T-helper 1 cell (primary cell): Measurements from ENCODE around the gene PFDN6.
A peak's percentile ranks its signal among the peaks of the same experiment; 100 is the strongest.

Experiments used
- DNase-seq, 5 donors: peaks; one replicate each; pipeline ENCODE4 v3.0.0-alpha.2; 2012 to 2020

The PFDN6 gene

DNA sequence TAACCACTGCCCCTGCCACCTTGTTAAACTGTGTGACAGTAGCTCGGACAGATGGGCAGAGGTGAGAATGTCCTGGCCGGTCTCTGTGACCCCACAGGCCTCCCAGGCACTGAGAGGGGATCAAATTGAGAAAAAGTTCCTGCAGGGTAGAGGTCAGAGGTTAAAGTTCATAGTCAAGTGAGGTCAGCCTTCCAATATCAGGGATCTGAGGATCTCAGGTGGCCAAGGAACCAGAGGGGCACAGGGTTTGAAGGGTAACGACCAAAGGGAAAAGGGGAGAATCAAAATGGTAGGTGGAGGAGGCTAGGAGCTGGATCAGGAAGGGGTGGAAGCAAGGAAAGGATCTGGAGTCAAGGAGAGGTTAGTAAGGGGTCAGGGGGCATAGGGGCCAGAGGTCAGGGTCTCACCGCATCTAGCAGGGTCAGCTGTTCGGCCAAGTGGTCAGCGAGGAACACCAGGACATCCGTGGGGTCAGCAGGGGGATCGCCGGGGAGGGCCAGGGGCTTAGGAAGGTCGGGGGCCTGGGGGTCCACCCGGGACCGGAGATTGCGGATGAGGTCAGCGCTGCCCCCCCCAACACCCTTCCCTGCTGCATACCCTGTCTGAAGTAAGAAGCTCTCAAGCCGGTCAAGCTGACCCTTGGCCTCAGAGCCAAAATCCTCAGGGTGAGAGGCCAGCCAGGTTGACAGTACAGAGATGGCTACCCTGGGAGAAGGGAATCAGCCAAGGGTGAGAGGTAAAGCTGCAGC lies 6.4 kb downstream of the PFDN6 start:
- no peak for DNase-seq

DNA sequence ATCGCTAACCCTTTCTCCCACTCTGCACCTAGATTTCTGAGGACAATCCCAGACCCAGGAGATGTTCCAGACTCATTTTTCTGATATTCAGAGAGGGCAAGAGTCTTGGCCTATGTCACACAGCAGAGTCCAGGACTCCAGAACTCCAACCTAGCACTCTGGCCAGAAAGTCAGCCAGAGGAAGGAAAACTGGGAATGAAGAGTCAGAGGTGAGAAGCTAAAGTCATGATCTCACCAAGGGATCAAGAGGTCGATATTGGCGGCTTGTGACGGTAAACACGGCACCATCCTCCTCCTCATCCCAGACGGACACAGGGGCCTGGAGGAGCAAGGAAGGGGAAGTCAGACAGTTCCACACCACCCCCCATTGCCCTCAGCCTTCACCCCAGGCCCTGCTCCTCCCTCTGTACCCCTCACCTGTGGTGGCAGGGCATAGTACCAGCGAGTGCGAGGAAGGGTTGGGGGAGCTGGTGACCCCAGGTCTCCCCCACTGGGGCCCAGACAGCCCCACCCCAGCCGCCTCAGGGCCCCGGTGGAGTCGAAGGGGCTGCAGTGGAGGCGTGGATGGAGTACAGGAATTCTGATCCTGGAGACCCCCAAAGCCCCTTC lies 7.5 kb downstream of the PFDN6 start:
- DNase-seq: no peak

DNA sequence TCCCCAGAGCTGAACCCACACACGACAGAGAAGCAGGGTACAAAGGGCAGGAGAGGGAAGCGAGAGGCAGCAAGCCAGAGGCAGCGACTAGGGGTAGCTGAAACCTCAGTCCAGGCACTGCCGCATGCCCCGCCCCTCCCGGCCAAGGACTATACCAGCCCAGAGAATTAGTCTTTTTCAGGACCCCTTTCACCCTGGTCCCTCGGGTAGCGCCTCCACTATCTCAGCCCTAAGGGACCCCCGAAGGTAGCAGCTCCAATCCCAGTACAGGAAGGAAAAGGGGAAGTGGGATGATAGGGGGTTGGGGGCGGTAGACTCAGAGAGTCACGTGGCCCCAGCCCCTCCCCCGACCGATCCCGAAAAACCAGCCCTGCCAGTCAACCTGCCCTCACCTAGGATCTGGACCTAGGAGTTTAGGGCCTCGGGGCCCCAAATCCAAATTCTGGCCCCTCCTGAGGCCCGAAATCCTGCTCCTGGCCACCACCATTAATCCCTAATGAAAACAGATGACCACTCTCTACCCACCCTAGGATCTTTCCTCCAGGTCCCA lies 8.1 kb downstream of the PFDN6 start:
- DNase-seq: no peak

DNA sequence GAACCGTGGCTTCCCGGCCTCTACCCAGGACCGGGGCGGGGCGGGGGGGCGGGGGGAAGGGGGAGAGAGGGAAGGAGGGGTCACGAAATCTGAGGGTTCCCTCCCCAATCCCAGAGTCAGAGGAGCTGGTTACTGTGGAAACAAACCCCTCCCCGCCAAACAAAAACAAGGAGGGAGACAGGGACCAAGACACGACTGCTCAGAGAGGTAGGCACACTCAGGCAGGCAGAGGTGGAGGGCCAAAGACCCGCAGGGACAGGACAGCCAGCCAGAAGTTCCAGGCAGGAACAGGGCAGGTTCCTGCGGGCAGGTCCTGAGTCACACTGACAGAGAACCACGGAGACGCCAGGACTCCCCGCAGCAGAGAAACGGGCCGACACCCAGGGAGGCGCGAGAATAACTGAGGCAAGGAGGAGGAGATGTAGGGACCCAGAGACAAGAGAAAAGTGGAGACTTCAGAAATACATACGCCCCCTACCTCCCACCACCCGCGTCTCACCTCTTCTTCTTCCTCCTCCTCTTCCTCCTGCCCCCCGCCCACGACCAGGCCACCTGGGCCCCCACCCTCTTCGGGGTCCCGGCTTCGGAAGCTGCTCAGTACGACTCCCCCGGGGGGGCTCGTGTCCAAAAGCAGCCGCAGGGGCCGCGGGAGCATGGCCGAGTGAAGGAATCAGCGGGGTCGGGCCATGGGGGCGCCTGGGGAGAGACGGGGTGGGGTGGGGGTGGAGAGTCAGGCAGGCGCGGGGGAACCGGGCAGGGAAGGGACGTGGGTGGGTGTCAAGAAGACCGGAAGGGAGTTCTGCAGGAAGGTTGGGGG lies 8.8 kb downstream of the PFDN6 start:
- DNase-seq: peak in 4 of 5 donors; percentile 59 to 70 (median 66)

DNA sequence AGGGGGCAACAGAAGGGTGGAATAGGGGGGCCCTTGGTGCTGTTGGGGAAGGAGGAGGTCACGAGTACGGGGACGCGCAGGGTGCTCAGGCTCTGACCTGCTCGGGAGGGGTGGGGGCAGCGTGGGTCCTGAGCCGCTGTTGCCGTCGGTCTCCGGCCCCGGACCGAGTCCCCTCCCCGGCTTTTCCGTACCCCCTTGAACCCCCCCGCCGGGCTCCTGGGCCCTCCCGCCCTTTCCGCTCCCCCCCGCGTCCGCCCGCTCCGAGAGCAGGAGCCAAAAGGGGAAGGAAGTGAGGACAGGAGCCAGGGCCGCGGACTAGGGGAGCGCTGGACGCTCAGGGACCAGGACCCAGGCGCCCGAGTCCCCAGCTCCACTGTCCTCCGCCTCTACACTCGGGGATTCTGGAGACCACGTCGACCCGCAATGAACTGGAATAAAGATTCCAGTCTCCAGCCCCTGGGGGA lies 9.4 kb downstream of the PFDN6 start, which contains the start of gene RGL2:
Gene RGL2 (minus strand): TSS at position 170 of the 464 bp plus-strand sequence. CDS start 332 bp downstream, outside the sequence.
- DNase-seq: peak; percentile 51 to 74 (median 58)

DNA sequence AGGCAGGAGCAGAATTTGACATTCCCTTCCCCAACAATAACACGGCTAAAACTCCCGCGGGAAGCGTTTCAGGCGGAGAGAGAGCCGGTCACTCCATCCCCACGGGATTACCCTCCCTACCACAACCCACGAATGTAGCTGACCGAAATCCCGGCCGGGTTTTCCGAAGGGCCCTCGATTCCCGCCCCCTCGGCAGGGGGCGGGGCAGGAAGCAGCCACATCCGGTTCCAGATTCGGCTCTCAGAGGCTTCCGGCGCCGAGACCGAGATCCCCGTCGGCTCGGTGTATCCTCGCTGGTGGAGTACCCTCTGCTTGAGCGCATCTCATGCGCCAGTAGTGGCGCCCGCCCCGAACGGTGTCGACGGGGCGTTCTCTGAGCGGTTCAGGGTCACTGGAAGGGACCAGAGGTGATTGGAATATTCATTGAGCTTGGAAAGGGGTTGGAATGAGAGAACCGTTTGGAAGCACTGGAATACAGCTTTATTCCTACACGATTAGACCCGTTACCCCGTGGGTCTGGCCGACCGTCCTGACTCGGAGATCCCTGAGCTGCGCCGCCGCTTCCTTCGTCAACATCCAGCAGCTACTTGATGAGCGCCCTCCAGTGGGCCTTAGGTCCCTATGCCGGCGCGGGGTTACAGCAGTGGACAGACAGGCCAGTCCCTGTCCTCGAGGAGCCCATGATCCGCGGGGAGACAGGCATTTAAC lies 10.0 kb downstream of the PFDN6 start:
- peak; percentile 88 to 95 (median 90) for DNase-seq

DNA sequence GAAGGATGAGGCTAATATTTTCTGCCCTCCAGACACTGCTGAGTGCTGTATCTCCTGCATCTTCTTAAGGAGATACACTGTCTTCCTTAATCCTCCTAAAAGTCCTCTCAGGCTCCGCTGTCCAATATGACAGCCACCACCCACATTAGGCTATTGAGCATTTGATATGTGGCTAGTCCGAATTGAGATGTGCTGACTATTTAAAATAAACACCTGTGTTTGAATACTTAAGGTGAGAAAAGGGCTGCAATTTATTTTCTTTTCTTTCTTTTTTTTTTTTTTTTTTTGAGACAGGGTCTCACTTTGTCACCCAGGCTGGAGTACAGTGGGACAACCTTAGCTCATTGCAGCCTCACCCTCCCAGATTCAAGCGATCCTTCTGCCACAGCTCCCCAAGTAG lies 12.5 kb downstream of the PFDN6 start:
- no peak for DNase-seq

DNA sequence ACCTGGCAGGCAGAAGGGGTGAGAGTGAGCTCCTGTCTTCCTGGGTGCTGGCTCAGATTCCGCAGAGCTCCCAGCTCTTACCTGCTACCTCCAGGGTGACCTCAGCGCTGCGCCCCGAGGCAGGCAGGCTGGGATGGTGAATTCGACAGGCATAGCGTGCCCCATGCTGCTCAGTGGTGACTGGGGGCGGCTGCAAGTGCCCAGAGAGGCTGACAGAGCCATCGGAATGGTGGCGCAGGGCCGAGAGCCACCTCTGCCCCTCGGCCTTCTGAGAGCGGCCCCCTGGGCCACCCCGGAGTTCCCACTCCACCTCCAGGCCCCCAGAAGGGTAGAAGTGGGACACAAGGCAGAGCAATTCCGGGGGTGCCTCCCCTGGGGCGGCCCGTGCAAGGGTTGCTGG lies 14.8 kb downstream of the PFDN6 start:
- no peak for DNase-seq

DNA sequence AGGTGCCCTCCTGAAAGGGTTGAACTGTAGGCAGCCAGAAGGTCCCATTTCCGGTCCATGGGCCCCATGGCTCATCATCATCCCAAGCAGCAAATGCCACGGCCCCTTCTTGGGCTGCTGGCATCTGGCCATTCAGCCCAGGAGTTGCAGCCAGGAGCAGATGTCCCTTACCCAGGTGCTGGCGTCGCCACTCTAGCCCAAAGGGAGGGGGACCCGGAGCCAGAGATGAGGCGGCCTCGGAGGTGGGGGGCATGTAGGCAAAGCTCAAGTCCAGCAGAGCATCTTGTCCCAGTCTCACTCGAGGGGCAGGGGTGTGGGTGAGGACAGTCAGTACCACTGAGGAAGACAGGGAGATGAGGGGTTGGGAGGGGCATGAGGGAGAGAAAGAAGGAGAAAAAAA lies 15.7 kb downstream of the PFDN6 start:
- DNase-seq: no peak

DNA sequence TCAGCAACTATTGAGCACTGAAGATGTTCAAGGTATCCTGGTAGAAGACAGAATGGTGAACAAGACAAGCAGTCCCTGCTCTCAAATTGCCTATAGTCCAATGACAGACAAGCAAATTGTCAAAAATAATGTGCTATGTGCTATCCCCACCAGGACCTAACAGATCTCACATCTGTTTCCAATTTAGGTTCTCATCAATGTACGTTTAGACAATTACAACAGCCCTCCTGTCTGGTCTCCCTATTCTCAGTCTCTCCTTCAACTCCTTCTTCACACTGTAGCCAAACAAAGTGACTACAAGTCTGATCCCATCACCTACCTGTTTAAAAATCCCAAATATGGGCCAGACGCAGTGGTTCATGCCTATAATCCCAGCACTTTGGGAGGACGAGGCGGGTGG lies 17.0 kb downstream of the PFDN6 start:
- no peak for DNase-seq

DNA sequence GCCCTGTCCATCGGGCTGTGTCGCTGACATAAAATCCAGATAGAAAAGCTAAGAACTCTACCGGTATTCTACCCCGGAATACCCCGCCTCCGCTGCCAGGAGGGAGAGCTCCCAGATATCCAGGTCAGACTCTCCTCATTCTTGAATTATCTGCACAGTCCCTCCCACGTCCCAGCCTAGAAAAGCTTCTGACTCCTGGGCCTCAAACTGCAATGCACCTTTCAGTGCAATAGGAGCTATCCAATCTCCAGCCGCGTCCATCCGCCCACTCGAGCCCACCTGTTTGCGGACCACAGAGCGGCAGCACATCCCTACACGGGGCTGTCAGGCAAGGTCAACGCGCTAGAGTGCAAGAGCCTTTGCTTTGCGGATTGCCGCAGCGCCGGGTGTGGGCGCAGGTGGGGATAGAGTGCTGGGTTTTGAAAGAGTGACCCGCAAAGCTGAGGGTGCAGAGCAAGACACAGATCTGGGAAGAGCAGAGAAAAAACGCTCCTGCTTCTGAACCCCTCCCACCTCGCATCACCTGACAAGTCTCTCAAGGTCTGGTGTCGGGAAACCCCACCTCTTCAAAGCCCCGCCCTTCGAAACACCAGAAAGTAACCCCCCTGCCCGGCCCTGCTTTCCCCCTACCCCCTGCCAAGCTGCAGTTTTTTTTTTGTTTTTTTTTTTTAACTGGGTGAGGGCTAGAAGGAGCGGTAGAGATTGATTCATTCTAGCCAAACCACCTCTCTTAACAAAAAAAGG lies 23.1 kb downstream of the PFDN6 start:
- peak; percentile 79 to 87 (median 84) for DNase-seq

DNA sequence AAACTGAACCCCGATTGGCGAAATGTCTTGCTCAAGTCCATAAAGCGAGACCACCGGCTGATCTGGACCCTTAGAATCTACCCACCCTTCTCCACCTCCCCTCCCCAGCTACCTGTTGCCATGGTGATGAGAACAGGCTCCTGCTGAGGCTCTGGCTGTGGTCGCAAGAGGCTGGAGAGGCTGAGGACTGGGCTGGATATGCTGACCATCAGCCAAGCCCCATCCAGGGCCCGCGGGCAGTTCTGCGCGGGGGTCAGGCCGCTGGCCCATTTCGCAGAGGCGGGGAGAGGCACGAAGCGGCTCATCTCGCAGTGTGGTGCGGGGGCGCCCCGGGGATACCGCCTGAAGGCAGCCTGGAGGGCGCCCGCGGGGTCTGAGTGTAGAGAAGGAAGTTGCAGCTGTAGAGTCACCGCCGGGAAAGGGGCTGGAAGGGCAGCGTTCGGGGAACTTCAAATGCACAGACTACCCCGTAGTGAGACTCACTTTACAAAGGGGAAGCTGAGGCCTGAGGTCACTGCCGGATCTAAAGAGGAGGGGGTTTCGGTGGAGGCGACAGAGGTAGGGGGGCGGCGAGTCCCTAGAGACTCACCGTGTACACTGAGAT lies 23.8 kb downstream of the PFDN6 start:
- DNase-seq: peak in 1 of 5 donors; percentile 21

DNA sequence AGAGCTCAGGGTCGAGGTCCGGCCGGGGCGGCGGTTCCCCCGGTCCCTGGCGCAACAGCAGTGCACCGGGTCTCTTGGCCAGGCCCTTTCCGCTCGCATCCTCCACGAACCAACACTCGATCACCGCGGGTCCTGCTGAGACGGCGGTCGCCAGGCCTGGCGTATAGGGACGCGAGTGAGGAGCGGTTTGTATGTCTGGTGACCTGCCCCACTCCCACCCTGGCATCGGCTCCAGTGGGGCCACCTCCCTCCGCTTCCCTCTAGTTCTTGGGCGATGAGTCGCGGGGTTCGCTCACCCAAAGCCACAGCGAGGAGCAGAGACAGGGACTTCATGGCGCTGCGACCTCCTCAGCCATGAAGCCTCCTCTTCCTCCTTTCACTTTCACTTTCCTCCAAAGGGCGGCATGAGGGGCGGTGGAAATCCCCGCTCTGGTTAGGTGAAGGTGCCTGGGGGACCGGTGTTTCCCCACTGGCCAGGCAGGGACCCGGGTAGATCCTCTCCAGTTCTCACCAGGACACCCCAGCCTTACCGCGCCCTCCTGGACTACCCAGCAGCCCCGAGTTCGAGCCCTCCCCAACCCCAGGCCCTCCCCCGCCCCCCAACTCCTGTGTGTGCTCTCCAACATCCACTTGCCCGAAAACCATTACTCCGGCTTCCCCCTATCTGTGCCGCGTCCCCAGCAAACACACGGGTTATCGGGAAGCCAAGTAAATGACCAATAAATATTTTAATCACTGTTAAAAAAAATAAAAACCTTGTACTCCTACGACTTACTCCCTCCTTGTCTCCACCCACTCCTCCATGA lies 24.5 kb downstream of the PFDN6 start, which contains the start of gene TAPBP:
Gene TAPBP (minus strand): TSS at position 370 of the 806 bp plus-strand sequence. CDS start 37 bp downstream, at position 333.
- DNase-seq: peak; percentile 77 to 86 (median 83)

DNA sequence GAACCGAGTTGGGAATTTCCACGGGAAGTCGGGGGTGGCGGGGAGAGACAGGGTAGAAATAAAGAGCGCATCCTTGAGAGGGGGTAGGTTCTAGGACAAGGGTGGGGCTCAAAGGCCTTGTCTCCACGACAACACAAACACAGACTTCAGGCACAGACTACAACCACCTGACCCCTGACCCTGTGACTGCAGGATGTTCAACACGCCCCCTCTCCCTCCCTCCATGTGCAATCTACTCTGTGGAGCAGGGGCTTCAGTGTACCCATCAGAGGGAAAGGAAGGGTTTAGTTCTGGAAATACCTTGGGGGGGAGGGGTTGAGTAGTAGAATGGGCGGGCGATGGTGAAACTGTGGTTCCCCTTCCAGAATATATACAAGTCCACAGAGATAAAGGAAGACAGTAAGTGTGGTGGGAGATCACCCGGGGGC lies 25.1 kb downstream of the PFDN6 start:
- peak; percentile 65 to 77 (median 73) for DNase-seq

DNA sequence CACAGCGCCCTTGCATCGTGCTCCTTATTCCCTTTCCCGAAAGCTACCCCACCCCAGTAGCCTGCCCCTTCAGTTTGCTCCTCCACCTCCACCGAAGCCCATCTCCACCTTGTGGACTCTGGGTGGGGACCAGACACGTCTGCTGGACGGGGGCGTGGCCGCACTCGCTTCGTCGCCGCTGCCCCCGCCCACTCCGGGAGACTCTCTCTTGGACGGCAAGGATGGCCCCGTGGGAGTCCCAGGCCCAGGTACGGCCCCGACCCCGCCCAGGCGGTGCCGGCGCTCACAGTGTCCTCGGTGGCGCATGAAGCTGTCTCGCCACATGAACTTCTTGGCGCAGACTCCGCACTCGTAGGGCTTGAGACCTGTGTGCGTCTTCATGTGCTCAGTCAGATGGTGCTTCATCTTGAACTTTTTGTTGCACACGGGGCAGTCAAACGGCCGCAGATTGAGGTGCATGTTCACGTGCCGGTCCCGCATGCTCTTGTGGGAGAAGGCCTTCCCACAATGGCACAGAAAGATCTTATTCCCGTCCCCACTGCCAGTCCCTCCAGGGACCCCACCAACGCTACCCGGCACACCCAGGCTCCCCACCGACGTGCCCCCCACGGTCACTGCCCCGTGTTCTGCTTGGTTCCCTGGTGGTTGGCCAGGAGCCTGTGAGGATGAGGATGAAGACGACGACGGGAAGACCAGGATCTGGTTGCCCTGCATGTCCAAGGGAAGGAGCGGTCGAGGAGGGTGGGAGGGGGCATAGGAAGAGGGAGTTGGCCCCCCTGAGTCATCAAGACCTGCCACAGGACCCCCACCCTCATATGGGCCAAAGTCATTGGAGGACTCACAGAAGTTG lies 25.8 kb downstream of the PFDN6 start:
- no peak for DNase-seq

DNA sequence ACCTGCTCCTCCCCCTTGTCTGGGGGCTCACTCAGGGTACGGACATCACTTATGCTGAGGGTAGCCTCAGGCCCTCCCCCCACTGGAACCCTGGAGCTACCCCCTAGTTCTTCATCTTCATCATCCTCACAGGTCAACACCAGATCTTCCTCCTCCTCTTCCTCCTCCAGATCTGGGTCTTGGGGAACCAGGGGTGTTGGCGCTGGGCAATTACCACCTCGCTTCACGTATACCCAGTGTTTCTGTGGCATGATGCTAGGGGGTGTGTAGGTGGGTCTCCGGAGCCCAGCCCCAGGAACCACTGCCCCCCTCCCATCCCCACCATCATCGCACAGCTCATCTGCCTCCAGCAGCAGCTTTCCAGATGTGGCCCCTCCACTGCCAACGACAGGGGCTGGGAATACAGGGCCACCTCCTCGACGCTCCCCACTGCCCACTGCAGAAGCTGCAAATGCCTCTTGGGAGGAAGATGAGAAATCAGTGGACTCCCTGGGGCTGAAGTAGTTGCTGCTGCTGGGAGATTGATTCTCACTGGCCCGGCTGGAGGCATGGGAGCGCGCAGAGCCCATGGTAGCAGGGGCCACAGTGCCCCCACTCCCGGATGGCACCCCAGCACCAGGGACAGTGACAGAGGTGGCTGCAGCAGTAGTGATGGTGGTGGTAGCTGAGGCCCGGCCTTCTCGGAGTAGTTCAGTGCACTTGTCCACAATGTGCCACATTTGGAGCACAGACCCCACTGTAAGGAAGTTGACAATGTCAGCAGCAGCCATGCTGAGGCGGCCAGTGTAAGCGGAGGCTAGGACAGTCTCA lies 26.6 kb downstream of the PFDN6 start:
- DNase-seq: no peak

DNA sequence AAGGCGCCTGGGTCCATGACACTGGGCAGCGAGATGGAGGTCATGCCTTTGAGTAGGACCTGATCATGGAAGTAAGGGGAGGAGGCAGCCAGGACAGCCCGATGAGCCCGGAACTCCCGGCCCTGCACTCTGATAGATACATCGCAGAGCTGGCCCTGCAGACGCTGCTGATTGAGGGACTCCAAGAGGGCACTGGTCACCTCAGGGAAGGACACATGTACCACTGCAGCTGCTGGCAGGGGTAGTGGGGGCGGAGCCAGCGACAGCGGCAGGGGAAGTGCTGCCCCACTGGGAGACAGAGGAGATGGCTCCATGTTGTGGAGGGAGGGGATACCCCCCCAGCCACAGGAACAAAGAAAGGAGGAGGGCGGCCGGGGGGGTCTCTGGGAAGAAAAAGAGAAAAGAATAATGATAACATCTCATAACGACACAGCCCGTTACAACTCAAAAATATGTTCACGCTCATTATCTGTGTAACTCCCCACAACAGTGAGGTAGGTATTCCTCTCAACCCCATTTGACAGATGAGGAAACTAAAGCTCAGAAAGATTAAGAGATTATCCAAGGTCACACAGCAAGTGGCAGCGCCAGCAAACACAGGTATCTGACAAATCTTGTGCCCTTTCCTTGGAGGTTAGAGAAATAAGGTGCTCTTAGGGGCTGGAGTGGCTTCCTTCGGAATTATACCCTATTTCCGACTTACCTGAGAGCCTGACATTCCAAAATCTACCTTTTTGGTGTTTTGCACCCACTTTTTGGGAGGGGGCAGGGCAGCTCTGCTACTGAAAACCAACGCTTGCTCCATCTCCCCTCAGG lies 27.4 kb downstream of the PFDN6 start:
- no peak for DNase-seq

DNA sequence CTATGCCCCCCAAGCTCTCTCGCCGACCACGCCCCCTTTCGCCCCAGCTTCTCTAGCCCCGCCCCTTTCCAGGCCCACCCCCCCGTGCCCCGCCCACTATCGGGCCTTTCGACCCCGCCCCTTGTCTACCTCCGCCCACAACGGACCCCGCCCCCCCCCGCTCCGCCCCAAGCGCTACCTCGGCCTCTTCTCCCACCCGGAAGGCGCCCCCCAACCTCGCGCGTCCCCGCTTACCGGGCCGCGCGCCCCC lies 27.9 kb downstream of the PFDN6 start:
- no peak for DNase-seq
